Pons (tissue), 1 donor: ENCODE data around the gene MAGEB10.
"Not testable (repeated sequence)": the region's sequence is repeated elsewhere in the genome, so short reads cannot be mapped to it uniquely, and the experiment has no call there.

Source experiments
- DNase-seq: peaks from one replicate; pipeline ENCODE4 v3.0.0-alpha.2; 2016; ENCODE audit warnings: low spot score

The MAGEB10 gene

GRCh38 chrX:27807690-27808089, at the start of gene MAGEB10:
Gene MAGEB10, plus strand, starts transcription at chrX:27807990. Its CDS starts 13,317 bp downstream, at chrX:27821307.
- no peak for DNase-seq

- DNase-seq = no peak
These were observed 42.1 kb upstream of the MAGEB10 start for GRCh38 chrX:27765718-27766117.

GRCh38 chrX:27767387-27767786, 40.4 kb upstream of the MAGEB10 start:
- DNase-seq = no peak

GRCh38 chrX:27775984-27776383, 31.8 kb upstream of the MAGEB10 start:
- DNase-seq = no peak

GRCh38 chrX:27796640-27797257, 11.0 kb upstream of the MAGEB10 start:
- no peak for DNase-seq

GRCh38 chrX:27797575-27797974, 10.2 kb upstream of the MAGEB10 start:
- no peak for DNase-seq

- no peak for DNase-seq
These were observed 436 bp downstream of the MAGEB10 start for GRCh38 chrX:27808226-27808625.

GRCh38 chrX:27808991-27809859, 1.4 kb downstream of the MAGEB10 start:
- DNase-seq = not testable (repeated sequence)

GRCh38 chrX:27815209-27815608, 7.4 kb downstream of the MAGEB10 start:
- DNase-seq = no peak

GRCh38 chrX:27823812-27824211, 16.0 kb downstream of the MAGEB10 start:
- no peak for DNase-seq

GRCh38 chrX:27838185-27838584, 30.4 kb downstream of the MAGEB10 start:
- DNase-seq = no peak

- DNase-seq = no peak
These were observed 33.1 kb downstream of the MAGEB10 start for GRCh38 chrX:27840881-27841280.

GRCh38 chrX:27842859-27843258, 35.1 kb downstream of the MAGEB10 start:
- DNase-seq = no peak

GRCh38 chrX:27860337-27860736, 52.5 kb downstream of the MAGEB10 start:
- DNase-seq = no peak

- DNase-seq = no peak
These were observed 56.0 kb downstream of the MAGEB10 start for GRCh38 chrX:27863809-27864208.
